Measurements from ENCODE around the gene ARAF. TPM values are rescaled to one million over a fixed set of nuclear protein-coding genes. Genes with fewer than 3 reads are reported as not detected.

ARAF gene
- total and polyA plus RNA-seq, 2 of the 8 experiments (the other 6 are each of a cell fraction or from before 2014, with no cell fraction given), result 39.0 to 45.2 TPM

GRCh38 chrX:47577901-47578300 is 16.9 kb downstream of the ARAF start (continued):
- TF ChIP-seq RXRA (IDR thresholded peaks at IDR 0.05; ENCODE audit: insufficient read depth, low read depth, low read length), result no peak
- TF ChIP-seq CEBPB (IDR thresholded peaks at IDR 0.05; ENCODE audit: low read depth, low read length), result no peak
- TF ChIP-seq NRF1 (IDR thresholded peaks at IDR 0.05; ENCODE audit: low read depth, low read length), result no peak
- TF ChIP-seq PHF8 (conservative IDR thresholded peaks at IDR 0.05; ENCODE audit: low read depth, low read length), result no peak
- TF ChIP-seq SIN3A (conservative IDR thresholded peaks at IDR 0.05 in 1 of 2, IDR thresholded peaks at IDR 0.05 in 1 of 2; ENCODE audit: low read depth in 1 of 2, low read length in 2 of 2), result no peak
- no peak for TF ChIP-seq HDAC2 (IDR thresholded peaks at IDR 0.05; ENCODE audit: borderline replicate concordance in 1 of 2, low read depth in 2 of 2, low read length in 2 of 2)

All from H1 (cell line).